ENCODE results near the gene ANXA8. TPM values are rescaled to one million over a fixed set of nuclear protein-coding genes. Genes with fewer than 3 reads are reported as not detected.
"Not testable (repeated sequence)": the region's sequence is repeated elsewhere in the genome, so short reads cannot be mapped to it uniquely, and the experiment has no call there.

ANXA8 gene, protein sequence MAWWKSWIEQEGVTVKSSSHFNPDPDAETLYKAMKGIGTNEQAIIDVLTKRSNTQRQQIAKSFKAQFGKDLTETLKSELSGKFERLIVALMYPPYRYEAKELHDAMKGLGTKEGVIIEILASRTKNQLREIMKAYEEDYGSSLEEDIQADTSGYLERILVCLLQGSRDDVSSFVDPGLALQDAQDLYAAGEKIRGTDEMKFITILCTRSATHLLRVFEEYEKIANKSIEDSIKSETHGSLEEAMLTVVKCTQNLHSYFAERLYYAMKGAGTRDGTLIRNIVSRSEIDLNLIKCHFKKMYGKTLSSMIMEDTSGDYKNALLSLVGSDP
- 0.30 and 6.1 TPM in 2 replicates for total RNA-seq

DNA sequence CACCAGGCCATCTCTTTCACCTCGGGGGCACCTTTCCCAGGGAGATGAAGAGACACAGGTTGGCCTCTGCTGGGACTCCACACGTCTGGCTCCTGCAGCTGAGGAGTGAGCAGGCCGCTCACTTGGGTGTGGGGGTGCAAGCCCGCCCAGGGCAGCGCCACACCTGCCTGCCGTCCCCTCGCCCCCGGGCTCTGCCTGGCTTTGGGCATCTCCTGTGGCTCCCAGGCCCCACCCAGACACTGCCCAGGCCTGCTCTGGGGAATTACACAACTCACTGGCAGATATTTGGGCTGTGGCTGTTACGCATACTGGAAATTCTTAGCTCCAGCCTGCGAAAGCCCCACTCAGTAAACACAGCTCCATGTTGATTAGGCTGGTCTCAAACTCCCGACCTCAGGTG, at the start of gene ANXA8:
Gene ANXA8 (minus strand): TSS at position 193 of the 400 bp plus-strand sequence. CDS start 182 bp downstream, at position 11.
- DNase-seq (ENCODE audit: low read depth), result not testable (repeated sequence)

DNA sequence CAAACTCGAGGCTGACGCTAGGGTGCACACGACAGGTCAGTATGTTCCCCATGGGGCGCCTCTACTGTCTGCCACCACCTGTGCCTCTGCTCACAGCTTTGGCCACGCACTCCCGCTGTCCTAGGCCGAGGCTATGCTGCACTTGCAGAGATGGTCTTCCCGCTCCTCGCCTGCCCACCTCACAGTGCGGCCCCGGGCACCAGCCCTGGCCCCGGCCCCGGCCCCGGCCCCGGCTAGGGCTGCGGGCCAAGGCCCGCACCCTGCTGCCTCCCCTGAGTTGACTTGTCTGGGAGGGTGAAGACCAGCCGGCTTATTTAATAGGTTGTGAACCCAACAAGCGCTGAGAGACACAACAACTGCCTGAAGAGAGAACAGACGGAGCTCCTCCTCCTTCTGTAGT, 39.6 kb upstream of the ANXA8 start, which contains the start of gene AGAP9:
Gene AGAP9 (minus strand): TSS at position 164 of the 400 bp plus-strand sequence. CDS start 112 bp downstream, at position 52.
- DNase-seq (ENCODE audit: low read depth), result not testable (repeated sequence)

DNA sequence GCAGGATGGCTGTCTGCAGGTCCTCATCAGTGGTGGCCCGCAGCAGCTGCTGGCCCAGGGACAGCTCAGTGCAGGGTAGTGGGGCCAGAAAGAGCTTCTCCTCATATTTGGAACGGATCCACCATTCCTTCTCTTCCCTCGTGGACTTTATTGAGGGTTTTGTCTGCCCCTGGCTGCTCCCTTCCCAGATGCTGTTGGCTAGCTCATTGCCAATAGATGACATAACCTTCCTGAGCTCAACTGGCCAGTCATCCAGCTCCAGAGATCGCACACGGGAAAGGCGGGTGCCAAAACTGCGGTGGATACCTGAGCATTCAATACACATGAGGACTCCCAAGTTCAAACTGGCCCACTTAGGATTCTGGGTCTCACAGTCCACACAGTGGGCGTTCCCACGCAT, 18.4 kb upstream of the ANXA8 start:
- DNase-seq (ENCODE audit: low read depth), result not testable (repeated sequence)

DNA sequence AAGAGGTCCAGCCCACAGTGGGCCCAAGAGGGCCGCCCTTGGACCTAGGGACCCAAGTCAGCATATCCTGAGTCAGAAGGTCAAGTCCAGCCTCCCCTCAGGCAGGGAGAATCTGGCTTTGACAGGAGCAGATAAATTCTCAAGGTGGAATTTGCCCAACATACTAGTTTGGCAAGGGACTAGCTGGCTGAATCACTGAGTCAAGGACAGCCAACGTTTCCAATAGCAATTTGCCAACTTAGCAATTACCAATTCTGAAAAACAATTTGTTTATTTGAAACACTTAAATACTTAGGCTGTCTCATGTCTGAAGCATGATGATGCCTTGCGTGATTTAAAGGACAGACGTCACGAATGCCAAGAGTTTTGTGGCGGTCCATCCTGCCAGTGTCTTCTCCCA, 10.3 kb upstream of the ANXA8 start:
- not testable (repeated sequence) for DNase-seq (ENCODE audit: low read depth)

DNA sequence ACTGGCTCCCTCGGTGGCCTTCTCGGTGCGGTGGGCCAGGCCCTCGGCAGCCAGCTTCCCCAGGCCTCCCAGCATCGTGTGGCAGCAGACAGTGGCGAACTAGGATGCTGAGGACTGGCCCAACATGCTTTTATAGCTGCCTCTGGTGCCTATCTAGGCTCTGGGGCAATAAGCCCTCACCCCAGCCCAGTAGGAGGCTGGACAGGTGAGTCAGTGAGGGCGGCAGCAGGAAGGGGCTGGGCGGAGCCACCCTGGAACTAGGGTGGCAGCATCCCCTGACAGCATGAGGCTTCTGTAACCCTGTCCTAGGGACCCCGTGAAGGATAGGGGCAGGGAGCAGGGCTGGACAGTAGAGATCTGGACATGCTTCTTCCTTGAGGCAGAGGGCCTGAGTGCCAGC, 7.7 kb upstream of the ANXA8 start, which contains the start of gene FAM25G:
Gene FAM25G (minus strand): TSS at position 101 of the 400 bp plus-strand sequence. CDS start 26 bp downstream, at position 75.
- not testable (repeated sequence) for DNase-seq (ENCODE audit: low read depth)

DNA sequence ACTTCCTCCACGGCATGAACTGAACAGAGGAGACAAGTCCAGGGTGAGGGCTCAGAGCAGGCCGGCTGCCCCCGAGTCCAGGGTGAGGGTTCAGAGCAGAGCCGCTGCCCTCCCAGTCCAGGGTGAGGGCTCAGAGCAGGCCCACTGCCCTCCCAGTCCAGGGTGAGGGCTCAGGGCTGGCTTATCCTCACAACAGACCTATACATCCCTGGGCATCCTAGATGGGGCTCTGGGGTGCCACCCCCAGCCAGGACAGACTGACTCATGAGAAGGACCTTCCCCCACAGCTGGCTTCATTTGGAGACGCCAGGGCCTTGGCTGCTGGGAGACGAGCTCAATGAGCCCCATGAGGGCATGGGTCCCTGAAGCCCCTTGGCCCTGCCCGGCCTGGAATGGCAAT, 5.7 kb upstream of the ANXA8 start:
- not testable (repeated sequence) for DNase-seq (ENCODE audit: low read depth)

DNA sequence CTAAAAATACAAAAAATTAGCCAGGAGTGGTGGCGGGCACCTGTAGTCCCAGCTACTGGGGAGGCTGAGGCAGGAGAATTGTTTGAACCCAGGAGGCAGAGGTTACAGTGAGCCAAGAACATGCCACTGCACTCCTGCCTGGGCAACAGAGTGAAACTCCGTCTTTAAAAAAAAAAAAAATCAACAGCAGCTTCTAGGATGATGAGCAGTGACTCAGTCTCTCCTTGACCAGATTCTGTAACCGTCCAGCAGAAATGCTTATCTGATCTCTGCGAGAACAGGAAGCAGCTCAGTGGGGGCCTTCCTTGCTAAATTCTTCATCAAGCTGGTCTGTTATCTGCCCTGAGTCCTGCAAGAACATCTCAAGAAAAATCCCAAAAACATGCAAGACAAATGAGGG, 2.0 kb upstream of the ANXA8 start:
- peak; percentile 29 for DNase-seq (ENCODE audit: low read depth)

DNA sequence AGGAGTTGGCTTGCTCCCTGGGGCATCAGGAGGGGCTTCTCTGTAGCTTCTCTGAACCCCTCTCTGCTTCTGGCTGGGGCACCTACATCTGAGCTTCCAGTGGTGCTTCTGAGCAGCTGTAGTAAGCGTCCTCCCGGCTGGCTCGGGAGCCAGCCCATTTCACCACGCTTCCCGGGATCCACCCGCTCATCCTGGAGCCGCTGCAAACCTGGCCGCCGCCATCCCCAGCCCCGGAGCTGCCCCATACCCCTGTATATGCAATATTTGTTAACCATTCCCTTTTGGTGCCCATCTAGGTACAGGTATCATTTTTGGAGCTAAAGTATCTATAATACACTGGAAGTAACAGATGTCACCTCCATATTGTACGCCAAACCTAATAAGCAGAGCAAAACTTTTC, 871 bp upstream of the ANXA8 start:
- DNase-seq (ENCODE audit: low read depth), result not testable (repeated sequence)

DNA sequence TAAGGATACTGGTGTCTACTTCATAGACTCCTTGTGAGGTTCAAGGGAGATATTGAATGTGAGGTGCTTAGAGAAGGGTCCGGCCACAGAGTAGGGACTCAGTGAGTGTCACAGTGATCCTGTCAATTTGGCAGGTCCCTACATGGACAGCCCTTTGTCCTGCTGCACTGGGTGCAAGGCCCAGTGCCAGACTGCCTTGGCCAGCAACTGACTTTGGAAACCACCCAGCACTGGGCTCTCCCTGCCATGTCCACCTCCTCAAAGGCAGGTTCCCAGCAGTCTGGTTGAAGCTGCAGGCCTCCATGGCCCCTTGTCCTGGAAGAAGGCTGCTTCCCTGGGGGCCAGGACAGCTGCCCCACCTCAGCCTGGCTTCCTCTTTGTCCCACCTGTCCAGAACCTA, 1.5 kb downstream of the ANXA8 start:
- not testable (repeated sequence) for DNase-seq (ENCODE audit: low read depth)

DNA sequence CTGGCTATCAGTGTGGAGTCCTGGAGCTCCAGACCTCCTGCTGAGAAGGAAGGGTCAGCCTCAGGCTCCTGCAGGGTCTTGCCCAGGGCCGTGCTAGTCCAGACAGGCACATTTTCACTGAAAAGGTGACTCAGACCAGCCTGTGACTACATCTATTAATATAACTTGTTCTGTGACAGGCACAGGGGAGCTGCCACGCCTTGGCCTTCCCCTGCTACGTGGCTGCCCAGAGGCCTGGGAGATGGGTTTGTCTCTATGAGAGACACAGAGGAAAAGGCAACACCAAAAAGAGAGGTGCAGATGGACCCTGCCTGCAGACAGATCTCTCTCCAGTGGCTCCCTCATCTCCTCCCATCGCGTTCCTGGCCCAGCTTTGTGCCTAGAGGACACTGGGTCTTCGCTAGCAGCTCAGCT, 2.1 kb downstream of the ANXA8 start:
- DNase-seq (ENCODE audit: low read depth), result not testable (repeated sequence)

DNA sequence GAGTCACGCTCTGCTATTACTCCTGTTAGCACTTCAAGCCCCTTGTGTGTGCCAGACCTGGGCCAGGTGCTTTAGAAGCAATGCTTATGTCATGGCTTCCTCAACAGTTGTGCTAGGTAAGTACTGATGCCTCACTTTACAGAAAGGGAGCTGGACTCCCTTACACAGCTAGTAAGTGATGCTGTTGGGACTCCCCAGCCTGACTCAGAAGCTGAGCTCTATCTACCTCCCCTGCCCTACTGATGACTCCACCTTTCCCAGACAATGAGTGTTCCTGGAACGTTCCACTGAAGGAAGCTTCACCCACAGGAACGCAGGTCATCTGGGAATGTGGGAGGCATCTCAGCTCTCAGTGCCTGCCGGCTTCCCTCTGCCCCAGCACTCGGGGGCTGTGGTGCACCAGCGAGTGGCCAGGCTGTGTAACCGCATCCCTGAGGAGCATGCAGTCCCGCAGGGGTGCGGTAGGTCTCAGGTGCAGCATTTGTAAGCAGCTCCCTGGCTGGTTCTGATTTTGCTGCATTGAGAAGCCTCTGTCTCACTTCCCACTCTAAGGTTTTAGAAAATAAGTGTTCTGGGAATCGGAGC, 2.6 kb downstream of the ANXA8 start:
- DNase-seq (ENCODE audit: low read depth), result peak; percentile 53

DNA sequence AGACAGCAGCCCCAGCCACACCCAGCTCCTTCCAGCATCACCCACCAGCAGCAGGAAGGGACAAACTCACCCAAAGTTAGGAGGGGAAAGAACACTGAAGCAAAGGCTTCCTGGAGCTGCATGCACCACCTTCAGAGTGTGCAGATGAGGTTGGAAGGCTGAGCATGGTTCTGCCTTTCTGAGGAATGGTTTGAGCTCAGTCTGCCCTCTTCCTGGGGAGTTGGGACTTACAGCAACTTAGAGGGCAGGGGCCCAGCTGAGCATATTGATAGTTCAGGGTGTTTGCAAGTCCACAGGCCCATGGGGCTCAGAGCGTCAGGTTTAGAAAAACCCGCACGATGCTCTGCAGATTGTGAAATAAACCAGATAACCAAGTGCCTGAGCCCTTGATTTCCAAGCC, 3.8 kb downstream of the ANXA8 start:
- not testable (repeated sequence) for DNase-seq (ENCODE audit: low read depth)

DNA sequence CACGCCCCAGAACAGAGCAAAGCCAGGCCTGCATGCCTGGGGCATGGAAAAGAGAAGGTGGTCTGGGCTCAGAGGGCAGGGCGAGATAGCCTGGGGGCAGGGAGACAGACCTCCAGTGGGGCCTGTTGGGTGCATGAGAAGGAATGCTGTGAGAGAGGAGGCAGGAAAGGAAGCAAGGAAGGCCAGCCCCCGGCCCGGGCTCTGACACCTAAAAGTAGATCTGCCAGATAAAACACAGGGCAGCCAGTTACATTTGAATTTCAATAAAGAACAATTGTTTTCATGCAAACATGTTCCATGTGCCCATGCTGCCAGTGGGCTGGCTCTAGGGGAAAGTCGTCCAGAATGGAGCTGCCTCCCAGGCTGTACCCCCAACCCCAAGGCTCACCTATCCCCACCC, 5.8 kb downstream of the ANXA8 start:
- not testable (repeated sequence) for DNase-seq (ENCODE audit: low read depth)

DNA sequence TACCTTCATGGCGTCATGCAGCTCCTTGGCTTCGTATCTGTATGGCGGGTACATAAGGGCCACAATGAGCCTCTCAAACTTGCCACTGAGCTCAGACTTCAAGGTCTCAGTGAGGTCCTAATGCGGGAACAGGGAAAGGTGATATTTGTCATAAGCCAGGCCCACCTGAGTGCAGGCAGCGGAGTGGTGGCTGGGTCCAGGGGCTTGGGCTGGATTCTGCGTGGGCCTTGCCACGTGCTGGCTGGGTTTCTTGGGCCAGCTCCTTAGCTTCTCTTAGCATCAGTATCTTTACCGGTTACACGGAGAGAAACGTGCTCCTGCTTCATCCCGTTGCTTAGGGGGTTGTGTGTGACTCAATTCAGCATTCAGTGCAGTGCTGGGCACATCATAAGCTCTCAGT, 6.8 kb downstream of the ANXA8 start:
- not testable (repeated sequence) for DNase-seq (ENCODE audit: low read depth)

DNA sequence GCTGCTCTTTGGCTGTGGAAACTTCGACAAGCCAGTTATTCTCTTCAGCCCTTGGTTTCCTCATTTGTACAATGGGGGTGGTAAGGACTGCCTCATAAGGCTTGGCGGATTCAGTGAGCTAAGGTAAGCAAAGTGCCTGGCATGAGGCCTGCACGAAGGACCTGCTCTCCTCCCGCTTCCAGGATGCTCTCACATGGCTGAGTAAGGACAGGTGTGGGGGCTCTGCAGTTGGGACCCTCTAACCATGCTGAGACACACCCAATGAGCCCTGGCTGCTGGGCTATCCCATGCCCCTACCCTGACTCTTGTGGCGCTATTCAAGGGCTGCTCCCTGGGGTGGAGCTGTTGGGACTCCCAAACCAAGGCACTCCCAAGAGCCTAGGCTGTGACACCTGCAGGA, 8.8 kb downstream of the ANXA8 start:
- not testable (repeated sequence) for DNase-seq (ENCODE audit: low read depth)

DNA sequence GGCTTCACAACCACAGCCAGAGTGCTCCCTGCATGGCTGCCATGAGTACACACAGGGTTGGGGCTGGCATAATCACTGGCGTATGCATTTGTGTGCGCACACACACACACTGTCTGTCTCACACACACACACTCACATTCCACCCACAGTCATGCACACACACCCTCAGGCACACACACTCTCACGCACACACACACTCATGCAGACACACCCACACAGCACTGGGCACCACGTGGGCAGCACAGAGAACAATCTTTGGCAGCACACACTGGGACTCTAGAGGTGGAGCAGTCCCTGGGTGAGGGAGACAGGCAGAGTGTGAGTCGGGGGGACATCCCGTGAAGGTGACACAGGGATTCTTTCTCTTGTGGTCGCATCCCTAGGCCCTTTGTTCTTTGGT, 10.4 kb downstream of the ANXA8 start:
- not testable (repeated sequence) for DNase-seq (ENCODE audit: low read depth)

DNA sequence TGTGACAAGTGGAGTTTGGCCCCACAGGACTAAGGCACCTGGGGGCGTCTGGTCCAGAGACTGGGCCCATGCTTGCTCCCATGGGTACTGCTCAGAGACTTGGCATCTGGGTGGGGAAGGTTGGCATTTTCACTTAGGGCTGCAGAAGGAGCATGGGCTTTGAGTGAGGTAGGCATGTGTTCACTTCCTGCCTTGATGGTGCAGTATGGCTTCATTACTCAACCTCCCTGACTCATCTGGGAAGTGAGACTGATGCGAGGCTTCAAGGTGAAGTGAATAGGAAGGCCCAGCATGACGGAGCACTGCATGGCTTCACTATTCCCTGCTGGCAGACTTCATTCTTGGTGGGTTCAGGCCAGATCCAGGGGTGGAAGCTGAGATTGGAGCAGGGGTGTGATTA, 11.3 kb downstream of the ANXA8 start:
- not testable (repeated sequence) for DNase-seq (ENCODE audit: low read depth)

DNA sequence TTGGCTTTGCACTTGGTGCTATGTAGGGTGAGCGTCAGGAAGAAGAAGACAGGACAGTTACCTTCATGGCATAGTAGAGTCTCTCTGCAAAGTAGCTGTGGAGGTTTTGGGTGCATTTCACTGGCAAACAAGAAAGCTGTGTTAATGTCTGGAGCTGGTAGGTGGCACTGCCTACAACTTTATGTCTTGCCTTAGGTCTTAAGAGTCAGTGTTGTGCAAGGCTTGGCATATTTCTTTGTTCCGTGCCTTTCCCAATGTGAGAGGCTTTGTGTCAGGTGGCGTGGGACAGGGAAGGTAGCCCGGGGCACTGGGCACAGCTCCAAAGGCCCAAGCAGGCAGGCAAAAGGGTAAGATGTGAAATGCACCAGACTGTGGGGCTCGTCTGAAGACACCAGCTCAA, 11.8 kb downstream of the ANXA8 start:
- DNase-seq (ENCODE audit: low read depth), result not testable (repeated sequence)

DNA sequence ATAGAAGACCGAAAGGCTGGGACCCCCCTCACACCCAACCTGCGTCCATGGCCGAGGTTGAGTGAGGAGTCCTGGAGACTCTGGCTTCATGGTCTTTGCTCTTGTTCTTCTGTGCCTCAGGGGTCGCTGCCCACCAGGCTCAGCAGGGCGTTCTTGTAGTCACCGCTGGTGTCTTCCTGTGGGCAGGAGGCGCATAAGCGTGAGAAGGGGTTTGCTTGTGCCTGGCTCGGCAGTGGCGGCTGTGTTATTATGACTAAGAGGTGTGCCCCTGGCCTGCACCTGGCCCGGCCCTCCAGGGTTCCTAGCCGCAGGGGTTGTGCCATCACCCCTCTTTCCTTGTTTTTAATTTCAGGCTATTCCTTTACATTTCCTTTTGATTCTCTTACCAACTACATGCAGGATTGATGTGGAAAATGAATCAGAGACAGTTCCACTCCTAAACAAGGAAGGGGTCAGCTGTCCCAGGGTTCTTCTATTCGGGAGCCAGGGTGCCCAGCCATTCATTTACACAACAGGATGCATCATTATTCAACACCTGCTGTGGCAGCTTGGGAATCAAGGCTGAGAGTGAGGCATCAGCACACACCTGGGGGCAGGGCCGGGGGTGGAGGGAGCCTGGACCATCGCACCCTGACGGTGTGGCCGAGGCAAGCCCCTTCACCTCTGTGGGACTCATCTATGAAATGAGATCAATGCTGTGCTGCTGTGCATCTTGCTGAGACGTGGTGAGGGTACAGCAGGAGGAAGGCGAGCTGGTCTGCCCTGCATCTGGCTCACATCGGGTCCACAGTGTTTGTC, 15.0 kb downstream of the ANXA8 start:
- DNase-seq (ENCODE audit: low read depth), result not testable (repeated sequence)

DNA sequence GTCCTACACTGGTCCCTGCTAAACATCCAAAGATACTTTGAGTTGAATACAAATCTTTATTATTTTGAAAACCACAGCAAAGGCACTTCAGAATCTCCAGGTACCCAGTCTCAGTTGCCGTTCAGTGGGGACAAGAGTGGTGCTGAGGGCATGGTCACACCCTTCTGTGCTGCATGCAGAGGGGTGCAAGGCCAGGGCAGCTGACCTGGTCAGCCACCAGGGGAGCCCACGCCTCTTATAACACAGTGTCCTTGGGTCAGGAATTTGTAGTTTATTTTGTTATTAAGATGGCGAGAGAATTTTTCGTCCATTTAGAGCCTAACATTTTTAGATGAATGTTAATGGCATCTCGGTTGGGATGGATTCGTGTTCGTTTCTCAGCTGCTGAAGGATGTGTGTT, 16.0 kb downstream of the ANXA8 start:
- DNase-seq (ENCODE audit: low read depth), result not testable (repeated sequence)

DNA sequence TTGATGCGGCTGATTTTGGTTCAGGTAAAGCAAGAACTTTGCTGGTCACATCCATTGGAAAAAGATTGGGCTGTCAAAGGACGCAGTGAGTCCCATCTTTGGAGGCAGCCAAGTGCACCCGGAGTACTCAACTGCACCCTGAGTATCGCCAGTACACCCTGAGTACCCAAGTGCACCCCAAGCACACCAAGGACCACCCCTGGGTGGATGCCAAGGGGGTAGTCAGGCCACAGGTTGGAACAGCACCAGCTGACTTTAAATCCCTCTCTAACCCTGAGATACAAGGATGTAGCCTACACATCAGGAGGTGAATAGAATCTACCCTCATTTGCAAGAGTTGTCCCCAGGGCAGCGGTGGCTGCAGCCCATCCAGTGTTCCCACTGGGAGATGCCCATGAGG, 16.5 kb downstream of the ANXA8 start:
- DNase-seq (ENCODE audit: low read depth), result not testable (repeated sequence)

All from renal cortical epithelial cell (primary cell).